ENCODE measurements around the gene ZNF740.

- TF ChIP-seq TAF1 (IDR thresholded peaks at IDR 0.05; ENCODE audit: borderline replicate concordance, low read depth, low read length): no peak
- TF ChIP-seq POLR2A (IDR thresholded peaks at IDR 0.05; ENCODE audit: low read depth, low read length): no peak
Observed at GRCh38 chr12:53179687-53180219, 769 bp upstream of the ZNF740 start.

All from GM12892 (cell line).